ENCODE results near the gene TRIM7. TPM values are rescaled to one million over a fixed set of nuclear protein-coding genes. Genes with fewer than 3 reads are reported as not detected.

TRIM7 gene
- total and polyA plus RNA-seq, 7 experiments from 2014 or later, result 0.28 to 6.1 (median 3.2) TPM; not detected in 1

- Mint-ChIP-seq H3K36me3 (peaks cover 10 to 44% (median 19%) of the 10 kb centered on the region in 5 donors), H3K27ac (peak within 1 kb of the TSS; percentile 93 to 100 (median 97)), H3K4me3 (peak within 1 kb of the TSS; percentile 91 to 99 (median 98)), H3K4me1 (peaks cover 45 to 78% (median 66%) of the 10 kb centered on the region in 7 donors), H3K9me3 (no peaks in the 10 kb centered on the region), H3K27me3 (no peaks in the 10 kb centered on the region)
- H3K9me3 ChIP-seq (ENCODE audit: control insufficient read depth in 2 of 3, low read length in 3 of 3), result no peaks in the 10 kb centered on the region
- H3K36me3 ChIP-seq (ENCODE audit: control insufficient read depth in 2 of 3, insufficient read depth in 3 of 3, low read length in 3 of 3), result peaks cover 19 to 33% (median 19%) of the 10 kb centered on the region in 3 experiments
- peaks cover 39 to 46% of the 10 kb centered on the region in 2 donors for H3K4me1 ChIP-seq (ENCODE audit: control insufficient read depth in 2 of 2, insufficient read depth in 2 of 2, low read length in 2 of 2)
- H3K4me3 ChIP-seq (ENCODE audit: low read length), result peak within 1 kb of the TSS; percentile 99
- intact Hi-C loops (cut with micrococcal nuclease), result loop anchor here (1.0 to 5.0 kb wide), 6 partner anchors 18 to 436 kb away; partner anchors contain the start of genes TRIM41 (in 2 of the 2), TRIM52 (in 2 of the 2) and ZFP62 (in 1 of the 2)
- CTCF ChIA-PET, result interaction anchor here (0.6 to 2.5 kb wide), 6 partner anchors 12 to 54 kb away, joined by 3 to 10 read pairs (median 5); partner anchors contain the start of genes TRIM41 and TRIM52
- ATAC-seq, result peak; percentile 83
- H3K27ac ChIP-seq (ENCODE audit: low read depth, low read length), result peak within 1 kb of the TSS; percentile 91
- POLR2A ChIA-PET, result interaction anchor here (0.6 to 13.0 kb wide), 14 partner anchors 15 to 440 kb away, joined by 3 to 305 read pairs (median 6); partner anchors contain the start of genes TRIM41 and TRIM52
- peak; percentile 77 to 93 (median 91) for DNase-seq
- H3K27me3 ChIP-seq (ENCODE audit: control insufficient read depth in 2 of 2, insufficient read depth in 2 of 2, low read length in 2 of 2), result no peaks in the 10 kb centered on the region
These were observed 38.8 kb upstream of the TRIM7 start, which contains the start of gene RACK1 for GRCh38 chr5:181243564-181244343. RACK1 (minus strand) TSS chr5:181243906; CDS start chr5:181243800, 106 bp downstream.

GRCh38 chr5:181243018-181243563, 38.1 kb upstream of the TRIM7 start:
- peaks cover 35 to 42% of the 10 kb centered on the region in 2 donors for H3K4me1 ChIP-seq (ENCODE audit: control insufficient read depth in 2 of 2, insufficient read depth in 2 of 2, low read length in 2 of 2)
- H3K4me3 Mint-ChIP-seq, result peak overlapping the region; percentile 91 to 99 (median 98)
- peak overlapping the region; percentile 93 to 100 (median 96) for H3K27ac Mint-ChIP-seq
- peak overlapping the region; percentile 91 for H3K27ac ChIP-seq (ENCODE audit: low read depth, low read length)
- no peaks in the 10 kb centered on the region for H3K9me3 ChIP-seq (ENCODE audit: control insufficient read depth in 2 of 3, low read length in 3 of 3)
- peaks cover 23 to 39% (median 24%) of the 10 kb centered on the region in 3 experiments for H3K36me3 ChIP-seq (ENCODE audit: control insufficient read depth in 2 of 3, insufficient read depth in 3 of 3, low read length in 3 of 3)
- peak in 2 of 9 donors; percentile 33 to 37 for DNase-seq
- peak; percentile 23 for ATAC-seq
- POLR2A ChIA-PET, result interaction anchor here (1.0 to 13.0 kb wide), 7 partner anchors 14 to 440 kb away, joined by 3 to 305 read pairs (median 12); partner anchors contain the start of genes TRIM41 and TRIM52
- no peaks in the 10 kb centered on the region for H3K27me3 ChIP-seq (ENCODE audit: control insufficient read depth in 2 of 2, insufficient read depth in 2 of 2, low read length in 2 of 2)
- H3K4me1 Mint-ChIP-seq, result peaks cover 43 to 75% (median 65%) of the 10 kb centered on the region in 7 donors
- peaks cover 14 to 47% (median 26%) of the 10 kb centered on the region in 5 donors for H3K36me3 Mint-ChIP-seq
- H3K27me3 Mint-ChIP-seq, result no peaks in the 10 kb centered on the region
- intact Hi-C loops (cut with micrococcal nuclease), result loop anchor here (1.0 to 5.0 kb wide), 6 partner anchors 18 to 436 kb away; partner anchors contain the start of genes TRIM41 (in 1 of the 2), TRIM52 (in 1 of the 2) and ZFP62 (in 1 of the 2)
- peak overlapping the region; percentile 99 for H3K4me3 ChIP-seq (ENCODE audit: low read length)
- CTCF ChIA-PET, result interaction anchor here (1.5 to 2.5 kb wide), 3 partner anchors 14 to 19 kb away, joined by 5 to 10 read pairs (median 9); partner anchors contain the start of genes TRIM41 and TRIM52
- peaks cover 0 to 3% (median 0%) of the 10 kb centered on the region in 11 donors for H3K9me3 Mint-ChIP-seq

GRCh38 chr5:181242031-181242451, 37.0 kb upstream of the TRIM7 start:
- Histone ChIP-seq H3K9me3 (ENCODE audit: control insufficient read depth in 2 of 3, low read length in 3 of 3) (no peaks in the 10 kb centered on the region), H3K4me1 (ENCODE audit: control insufficient read depth in 2 of 2, insufficient read depth in 2 of 2, low read length in 2 of 2) (peaks cover 31 to 35% of the 10 kb centered on the region in 2 donors), H3K27me3 (ENCODE audit: control insufficient read depth in 2 of 2, insufficient read depth in 2 of 2, low read length in 2 of 2) (no peaks in the 10 kb centered on the region), H3K4me3 (ENCODE audit: low read length) (peak overlapping the region; percentile 99), H3K27ac (ENCODE audit: low read depth, low read length) (peak overlapping the region; percentile 91), H3K36me3 (ENCODE audit: control insufficient read depth in 2 of 3, insufficient read depth in 3 of 3, low read length in 3 of 3) (peaks cover 33 to 50% (median 34%) of the 10 kb centered on the region in 3 experiments)
- H3K36me3 Mint-ChIP-seq, result peaks cover 17 to 51% (median 36%) of the 10 kb centered on the region in 5 donors
- ChIA-PET POLR2A (interaction anchor here (1.4 to 13.0 kb wide), 7 partner anchors 10 to 58 kb away, joined by 4 to 305 read pairs (median 6); partner anchors contain the start of genes TRIM41 and TRIM52), CTCF (interaction anchor here (0.6 to 2.5 kb wide), 2 partner anchors 10 to 18 kb away, joined by 3 to 9 read pairs; partner anchors contain the start of gene TRIM41)
- peak overlapping the region; percentile 91 to 99 (median 98) for H3K4me3 Mint-ChIP-seq
- intact Hi-C loops (cut with micrococcal nuclease), result loop anchor here (5.0 kb wide), 2 partner anchors 380 to 435 kb away; partner anchors contain the start of gene ZFP62 (in 1 of the 2)
- ATAC-seq, result no peak
- peaks cover 37 to 71% (median 64%) of the 10 kb centered on the region in 7 donors for H3K4me1 Mint-ChIP-seq
- H3K27me3 Mint-ChIP-seq, result no peaks in the 10 kb centered on the region
- H3K27ac Mint-ChIP-seq, result peak overlapping the region; percentile 93 to 100 (median 96)
- no peak for DNase-seq
- H3K9me3 Mint-ChIP-seq, result peaks cover 0 to 3% (median 0%) of the 10 kb centered on the region in 11 donors

DNA sequence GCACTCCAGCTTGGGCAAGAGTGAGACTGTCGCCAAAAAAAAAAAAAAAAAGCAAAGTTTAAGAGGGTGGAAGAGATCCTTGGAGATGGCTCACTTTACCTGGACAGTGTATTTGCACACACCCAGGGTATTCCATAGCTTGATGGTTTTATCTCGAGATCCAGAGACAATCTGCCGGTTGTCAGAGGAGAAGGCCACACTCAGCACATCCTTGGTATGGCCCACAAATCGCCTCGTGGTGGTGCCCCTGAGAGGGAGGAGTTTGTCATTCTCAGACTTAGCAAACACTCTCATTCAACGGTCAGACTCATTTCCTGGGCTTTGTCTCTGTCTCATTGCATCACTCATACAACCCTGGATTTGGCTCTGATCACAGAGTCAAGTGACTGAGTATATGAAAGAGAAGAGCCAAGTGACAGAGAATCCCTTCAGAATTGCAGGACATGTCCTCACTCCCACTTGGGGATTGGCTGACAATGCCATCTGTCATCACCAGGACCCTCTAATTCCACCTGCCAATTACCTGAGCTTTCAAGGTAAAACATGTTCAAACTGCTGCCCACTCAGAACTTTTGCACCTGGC, 36.5 kb upstream of the TRIM7 start:
- Histone ChIP-seq H3K4me3 (ENCODE audit: low read length) (peak overlapping the region; percentile 99), H3K27me3 (ENCODE audit: control insufficient read depth in 2 of 2, insufficient read depth in 2 of 2, low read length in 2 of 2) (no peaks in the 10 kb centered on the region), H3K9me3 (ENCODE audit: control insufficient read depth in 2 of 3, low read length in 3 of 3) (no peaks in the 10 kb centered on the region), H3K4me1 (ENCODE audit: control insufficient read depth in 2 of 2, insufficient read depth in 2 of 2, low read length in 2 of 2) (peaks cover 31 to 35% of the 10 kb centered on the region in 2 donors), H3K36me3 (ENCODE audit: control insufficient read depth in 2 of 3, insufficient read depth in 3 of 3, low read length in 3 of 3) (peaks cover 39 to 55% (median 39%) of the 10 kb centered on the region in 3 experiments), H3K27ac (ENCODE audit: low read depth, low read length) (peak overlapping the region; percentile 91)
- CTCF ChIA-PET, result no interaction called here
- Mint-ChIP-seq H3K9me3 (peaks cover 0 to 3% (median 0%) of the 10 kb centered on the region in 11 donors), H3K27ac (peak overlapping the region; percentile 93 to 100 (median 96)), H3K4me3 (peak overlapping the region; percentile 91 to 99 (median 98)), H3K36me3 (peaks cover 17 to 56% (median 42%) of the 10 kb centered on the region in 5 donors), H3K4me1 (peaks cover 36 to 69% (median 64%) of the 10 kb centered on the region in 7 donors), H3K27me3 (no peaks in the 10 kb centered on the region)
- intact Hi-C loops (cut with micrococcal nuclease), result loop anchor here (5.0 kb wide), 2 partner anchors 379 to 434 kb away; partner anchors contain the start of gene ZFP62 (in 1 of the 2)
- no peak for DNase-seq
- ATAC-seq, result peak; percentile 39
- POLR2A ChIA-PET, result interaction anchor here (1.4 to 13.0 kb wide), 6 partner anchors 10 to 57 kb away, joined by 4 to 305 read pairs (median 9); partner anchors contain the start of genes TRIM41 and TRIM52

GRCh38 chr5:181239062-181239663, 34.2 kb upstream of the TRIM7 start:
- peak overlapping the region in 7 of 9 donors; percentile 53 to 81 (median 62) for H3K27ac Mint-ChIP-seq
- peaks cover 22 to 55% (median 47%) of the 10 kb centered on the region in 7 donors for H3K4me1 Mint-ChIP-seq
- H3K4me3 Mint-ChIP-seq, result peak overlapping the region in 3 of 10 donors; percentile 38 to 39 (median 38)
- H3K27me3 Mint-ChIP-seq, result no peaks in the 10 kb centered on the region
- Histone ChIP-seq H3K4me1 (ENCODE audit: control insufficient read depth in 2 of 2, insufficient read depth in 2 of 2, low read length in 2 of 2) (peaks cover 16 to 17% of the 10 kb centered on the region in 2 donors), H3K4me3 (ENCODE audit: low read length) (no peak overlapping the region), H3K36me3 (ENCODE audit: control insufficient read depth in 2 of 3, insufficient read depth in 3 of 3, low read length in 3 of 3) (peaks cover 47 to 78% (median 49%) of the 10 kb centered on the region in 3 experiments), H3K27ac (ENCODE audit: low read depth, low read length) (no peak overlapping the region), H3K27me3 (ENCODE audit: control insufficient read depth in 2 of 2, insufficient read depth in 2 of 2, low read length in 2 of 2) (no peaks in the 10 kb centered on the region), H3K9me3 (ENCODE audit: control insufficient read depth in 2 of 3, low read length in 3 of 3) (no peaks in the 10 kb centered on the region)
- ChIA-PET POLR2A (interaction anchor here (2.4 to 9.1 kb wide), 2 partner anchors 11 to 22 kb away, joined by 12 to 241 read pairs; partner anchors contain the start of genes TRIM41 and TRIM52), CTCF (no interaction called here)
- peaks cover 17 to 69% (median 56%) of the 10 kb centered on the region in 5 donors for H3K36me3 Mint-ChIP-seq
- H3K9me3 Mint-ChIP-seq, result peaks cover 0 to 3% (median 0%) of the 10 kb centered on the region in 11 donors
- intact Hi-C loops (cut with micrococcal nuclease), result loop anchor here in 1 of 2 donors (1.0 kb wide), 1 partner anchor 9 kb away; no protein-coding TSS in a partner anchor
- ATAC-seq (no peak), DNase-seq (no peak)

All from naive thymus-derived CD4-positive, alpha-beta T cell (primary cell).